MM.1S (cell line): ENCODE data around the gene CASR.

Experiments used
- CTCF ChIP-seq: fragments of 300-600 bp; sonication (generic); IDR thresholded peaks from 2 replicates; pipeline ENCODE4 v1.5.1; 2016; ENCODE audit warnings: antibody characterized with exemption, low read length, mixed read lengths
- EZH2 ChIP-seq: fragments of 300-600 bp; sonication (generic); optimal IDR thresholded peaks from 2 replicates; pipeline ENCODE3; 2017; ENCODE audit warnings: low read depth, mild to moderate bottlenecking, antibody characterized with exemption, low read length, mixed read lengths
- EZH2phosphoT487 ChIP-seq: fragments of 300-600 bp; sonication (generic); IDR thresholded peaks from 2 replicates; pipeline ENCODE4 v1.6.1; 2018; ENCODE audit warnings: antibody characterized with exemption, low read length

- TF ChIP-seq CTCF (no peak), EZH2 (no peak), EZH2phosphoT487 (no peak)
These were observed 1.1 kb downstream of the CASR start for GRCh38 chr3:122184591-122184929.
